ENCODE data around the gene MPV17.
"Not testable (repeated sequence)": the region's sequence is repeated elsewhere in the genome, so short reads cannot be mapped to it uniquely, and the experiment has no call there.

The MPV17 gene

DNA sequence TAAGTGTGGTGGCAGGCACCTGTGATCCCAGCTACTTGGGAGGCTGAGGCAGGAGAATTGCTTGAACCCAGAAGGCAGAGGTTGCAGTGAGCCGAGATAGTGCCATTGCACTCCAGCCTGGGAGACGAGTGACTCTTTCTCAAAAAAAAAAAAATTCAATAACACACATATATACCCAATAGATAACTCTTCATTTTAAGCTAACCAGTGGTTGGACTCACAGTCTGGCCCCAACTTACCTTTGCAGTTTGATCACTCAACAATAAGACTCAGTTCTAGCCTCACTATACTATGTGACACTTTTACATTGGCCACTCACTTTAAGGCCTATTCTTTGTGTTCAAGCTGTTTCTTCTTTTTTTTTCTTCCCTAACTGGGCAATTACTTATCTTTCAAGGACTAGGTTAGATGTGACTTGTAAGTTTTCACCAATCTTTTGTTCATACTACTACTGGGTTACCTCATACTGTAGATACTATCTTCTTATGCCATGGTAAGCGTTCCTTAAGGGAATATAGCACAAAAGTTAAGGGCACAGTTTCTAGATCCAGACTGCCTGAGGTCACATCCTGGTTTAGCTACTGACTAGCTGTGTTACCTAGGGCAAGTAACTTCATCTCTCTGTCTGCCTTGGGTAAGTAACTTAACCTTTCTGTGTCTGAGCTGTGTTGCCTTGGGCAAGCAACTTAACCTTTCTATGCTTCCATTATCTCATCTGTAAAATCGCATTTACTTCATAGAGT, 40.0 kb upstream of the MPV17 start:
- no peak for DNase-seq (ENCODE audit: low read depth)
- no peak overlapping the region for H3K4me3 ChIP-seq (ENCODE audit: low read depth, low read length)
- TF ChIP-seq CTCF (IDR thresholded peaks at IDR 0.05; ENCODE audit: low read depth, low read length, missing control alignments), result no peak
- in situ Hi-C loops (cut with HindIII; ENCODE audit: low sequenced_read_pairs), result no loop called here

- no peak for TF ChIP-seq CTCF (IDR thresholded peaks at IDR 0.05; ENCODE audit: low read depth, low read length, missing control alignments)
- peak within 1 kb of the TSS; percentile 99 for H3K4me3 ChIP-seq (ENCODE audit: low read depth, low read length)
- peak; percentile 98 for DNase-seq (ENCODE audit: low read depth)
- in situ Hi-C loops (cut with HindIII; ENCODE audit: low sequenced_read_pairs), result no loop called here
These were observed 33.7 kb upstream of the MPV17 start, which contains the start of gene GTF3C2 for GRCh38 chr2:27356382-27357181. Gene GTF3C2, minus strand, starts transcription at chr2:27356764. Its CDS starts 13,210 bp downstream, at chr2:27343554.

GRCh38 chr2:27356056-27356381, 33.1 kb upstream of the MPV17 start:
- peak overlapping the region; percentile 99 for H3K4me3 ChIP-seq (ENCODE audit: low read depth, low read length)
- no peak for TF ChIP-seq CTCF (IDR thresholded peaks at IDR 0.05; ENCODE audit: low read depth, low read length, missing control alignments)
- in situ Hi-C loops (cut with HindIII; ENCODE audit: low sequenced_read_pairs), result no loop called here
- DNase-seq (ENCODE audit: low read depth), result no peak

DNA sequence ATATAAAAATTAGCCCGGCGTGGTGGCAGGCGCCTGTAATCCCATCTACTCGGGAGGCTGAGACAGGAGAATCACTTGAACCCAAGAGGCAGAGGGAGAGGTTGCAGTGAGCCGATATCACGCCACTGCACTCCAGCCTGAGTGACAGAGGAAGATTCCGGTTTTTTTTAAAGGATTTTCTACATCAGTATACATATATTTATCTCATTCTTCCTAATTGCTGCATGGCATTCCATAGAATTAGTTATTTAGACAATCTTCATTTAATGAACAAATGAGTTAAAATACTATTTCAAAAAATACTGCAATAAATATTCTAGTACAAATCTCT, 31.7 kb upstream of the MPV17 start:
- no peak for TF ChIP-seq CTCF (IDR thresholded peaks at IDR 0.05; ENCODE audit: low read depth, low read length, missing control alignments)

GRCh38 chr2:27353762-27354596, 31.1 kb upstream of the MPV17 start:
- TF ChIP-seq CTCF (IDR thresholded peaks at IDR 0.05; ENCODE audit: low read depth, low read length, missing control alignments), result no peak
- in situ Hi-C loops (cut with HindIII; ENCODE audit: low sequenced_read_pairs), result no loop called here
- H3K4me3 ChIP-seq (ENCODE audit: low read depth, low read length), result no peak overlapping the region
- DNase-seq (ENCODE audit: low read depth), result no peak

More for the DNA sequence above, 31.7 kb upstream of the MPV17 start:
- H3K4me3 ChIP-seq (ENCODE audit: low read depth, low read length), result no peak overlapping the region
- in situ Hi-C loops (cut with HindIII; ENCODE audit: low sequenced_read_pairs), result no loop called here
- DNase-seq (ENCODE audit: low read depth), result no peak

GRCh38 chr2:27353386-27353761, 30.5 kb upstream of the MPV17 start:
- DNase-seq (ENCODE audit: low read depth); H3K4me3 ChIP-seq (ENCODE audit: low read depth, low read length); in situ Hi-C loops (cut with HindIII; ENCODE audit: low sequenced_read_pairs): not testable (repeated sequence)

Measured in astrocyte of the cerebellum (primary cell).